HG03469 (cell line): Measurements from ENCODE around the gene KLK8.
"Not testable (repeated sequence)": the region's sequence is repeated elsewhere in the genome, so short reads cannot be mapped to it uniquely, and the experiment has no call there.

Experiments
- ATAC-seq: cut with Tn5 transposase; IDR thresholded peaks from one replicate; pipeline ENCODE4 v1.9.1; 2021; ENCODE audit warnings: mild to moderate bottlenecking, moderate library complexity, moderate number of reproducible peaks; ENCODE audit not compliant: unreplicated experiment

KLK8 gene

GRCh38 chr19:50984416-50984815 lies 17.0 kb downstream of the KLK8 start:
- not testable (repeated sequence) for ATAC-seq

- no peak for ATAC-seq
These were observed 17.6 kb downstream of the KLK8 start, which contains the start of gene KLK7 for GRCh38 chr19:50983625-50984292. KLK7 (minus strand) TSS chr19:50983917; CDS start chr19:50982399, 1,518 bp downstream.

DNA sequence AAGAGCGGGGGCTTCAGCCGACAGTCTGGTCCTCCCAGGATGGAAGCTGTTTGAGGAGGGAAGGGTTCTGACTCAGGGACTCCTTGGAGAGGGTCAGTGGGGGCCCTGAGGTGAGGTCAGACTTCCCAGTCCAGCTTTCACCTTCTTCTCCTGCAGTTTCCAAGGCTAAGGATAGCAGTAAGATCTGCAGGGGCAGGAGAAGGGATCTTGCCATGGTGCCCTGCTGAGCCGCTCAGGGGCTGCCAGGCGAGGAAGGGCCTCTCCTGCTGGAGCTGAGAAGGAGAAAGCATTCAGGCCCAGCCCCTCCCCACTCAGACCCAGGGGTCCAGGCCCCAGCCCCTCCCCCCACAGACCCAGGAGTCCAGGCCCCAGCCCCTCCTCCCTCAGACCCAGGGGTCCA lies 19.2 kb downstream of the KLK8 start:
- no peak for ATAC-seq

DNA sequence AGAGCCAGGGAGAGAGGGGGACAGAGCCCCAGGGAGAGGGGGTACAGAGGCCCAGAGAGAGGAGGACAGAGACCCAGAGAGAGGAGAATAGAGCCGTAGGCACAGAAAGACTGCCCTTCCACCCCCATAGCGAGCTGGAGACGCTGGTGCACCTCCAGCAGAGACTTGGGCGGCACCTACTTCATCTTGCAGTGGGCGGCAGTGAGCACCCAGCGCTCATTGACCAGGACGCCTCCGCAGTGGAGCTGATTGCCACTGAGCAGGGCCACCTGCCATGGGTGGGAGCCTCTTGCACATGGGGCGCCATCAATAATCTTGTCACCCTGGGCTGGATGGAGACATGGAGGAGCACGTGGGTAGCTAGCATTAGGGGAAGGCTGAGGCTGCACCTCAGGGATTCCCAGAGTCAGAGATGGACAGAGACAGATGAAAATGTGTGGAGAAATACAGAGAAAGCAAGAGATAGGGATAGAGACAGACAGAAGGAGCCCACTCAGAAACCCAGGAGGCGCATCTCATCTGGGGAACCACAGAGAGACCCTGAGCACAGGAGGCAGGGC lies 19.7 kb downstream of the KLK8 start:
- ATAC-seq: no peak

GRCh38 chr19:50980208-50980607 lies 21.2 kb downstream of the KLK8 start:
- ATAC-seq: no peak

DNA sequence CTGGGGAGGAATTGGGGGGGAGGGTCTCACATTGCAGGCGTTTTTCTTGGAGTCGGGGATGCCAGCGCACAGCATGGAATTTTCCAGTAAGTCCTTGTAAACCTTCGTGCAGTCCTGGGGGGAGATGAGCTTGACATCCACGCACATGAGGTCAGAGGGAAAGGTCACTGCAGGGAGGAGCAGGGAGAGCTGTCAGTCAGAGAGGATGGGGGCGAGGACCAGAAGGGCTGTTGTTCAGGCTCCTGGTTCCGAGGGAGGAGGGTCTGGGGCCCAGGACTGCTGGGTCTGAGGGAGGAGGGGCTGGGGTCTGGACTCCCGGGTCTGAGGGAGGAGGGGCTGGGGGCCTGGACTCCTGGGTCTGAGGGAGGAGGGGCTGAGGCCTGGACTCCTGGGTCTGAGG lies 21.6 kb downstream of the KLK8 start:
- ATAC-seq: no peak

DNA sequence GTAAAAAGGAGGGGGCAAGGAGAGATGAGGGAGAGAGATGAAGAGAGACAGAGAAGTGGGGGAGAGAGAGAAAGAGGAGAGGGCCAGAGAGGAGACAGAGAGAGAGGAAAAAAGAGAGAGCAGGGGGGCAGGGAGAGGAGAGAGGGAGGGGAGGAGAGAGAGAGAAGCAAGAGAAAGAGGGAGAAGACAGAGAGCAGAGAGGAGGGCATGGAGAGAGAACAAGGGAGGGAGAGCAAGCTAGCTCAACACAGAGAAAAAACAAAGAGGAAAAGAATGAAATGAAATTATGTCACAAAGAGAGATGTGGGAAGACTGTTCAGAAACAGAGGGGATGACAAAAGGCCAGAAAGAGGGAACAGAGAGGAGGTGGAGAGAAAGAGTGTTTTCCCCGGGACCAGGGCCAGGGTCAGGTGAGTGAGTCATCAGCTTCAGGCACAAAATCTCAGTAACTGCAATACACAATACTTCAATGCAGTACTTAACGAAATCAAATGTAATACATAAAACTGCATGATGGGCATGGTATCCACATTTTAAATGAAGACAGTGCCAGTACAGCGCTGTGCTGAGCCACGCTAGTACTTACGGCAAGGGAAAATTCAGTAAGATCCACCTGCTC lies 22.5 kb downstream of the KLK8 start:
- no peak for ATAC-seq

DNA sequence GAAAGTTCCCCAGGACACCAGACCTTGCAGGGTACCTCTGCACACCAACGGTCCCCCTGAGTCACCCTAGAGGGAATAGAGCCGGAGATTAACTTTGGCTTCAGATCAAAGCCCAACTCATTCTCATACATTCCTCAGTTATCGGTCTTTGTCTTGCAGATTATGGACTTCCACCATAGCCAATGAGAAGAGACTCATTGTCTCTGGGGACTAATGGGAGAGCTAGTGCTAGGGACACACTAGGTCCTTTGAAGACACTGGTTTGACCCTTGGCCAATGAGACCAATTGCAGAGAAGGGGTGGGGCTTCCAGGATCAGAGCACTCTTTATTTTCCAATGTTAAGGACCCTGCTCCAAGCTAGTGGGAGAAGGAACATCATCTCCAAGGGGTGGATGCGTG lies 23.8 kb downstream of the KLK8 start:
- ATAC-seq: no peak

DNA sequence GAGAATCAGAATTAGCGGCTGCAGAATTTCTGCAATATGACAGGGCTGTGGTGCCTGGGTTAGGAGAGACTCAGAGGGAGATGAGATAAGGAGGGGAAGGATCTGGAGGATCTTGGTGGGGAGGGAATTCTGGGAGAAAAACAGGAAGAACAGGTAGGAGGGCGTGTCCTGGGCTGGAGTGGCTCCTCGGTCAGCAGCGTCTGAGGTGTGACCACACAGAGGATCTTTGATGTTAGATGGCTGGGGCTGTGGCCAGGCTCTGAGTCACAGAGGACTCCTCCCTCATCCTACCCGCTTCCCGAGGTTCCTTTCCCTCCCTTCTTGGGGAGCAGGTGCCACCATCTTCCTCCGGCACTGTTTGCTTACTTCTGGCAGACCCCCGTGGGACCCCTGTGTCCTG lies 25.6 kb downstream of the KLK8 start:
- no peak for ATAC-seq

DNA sequence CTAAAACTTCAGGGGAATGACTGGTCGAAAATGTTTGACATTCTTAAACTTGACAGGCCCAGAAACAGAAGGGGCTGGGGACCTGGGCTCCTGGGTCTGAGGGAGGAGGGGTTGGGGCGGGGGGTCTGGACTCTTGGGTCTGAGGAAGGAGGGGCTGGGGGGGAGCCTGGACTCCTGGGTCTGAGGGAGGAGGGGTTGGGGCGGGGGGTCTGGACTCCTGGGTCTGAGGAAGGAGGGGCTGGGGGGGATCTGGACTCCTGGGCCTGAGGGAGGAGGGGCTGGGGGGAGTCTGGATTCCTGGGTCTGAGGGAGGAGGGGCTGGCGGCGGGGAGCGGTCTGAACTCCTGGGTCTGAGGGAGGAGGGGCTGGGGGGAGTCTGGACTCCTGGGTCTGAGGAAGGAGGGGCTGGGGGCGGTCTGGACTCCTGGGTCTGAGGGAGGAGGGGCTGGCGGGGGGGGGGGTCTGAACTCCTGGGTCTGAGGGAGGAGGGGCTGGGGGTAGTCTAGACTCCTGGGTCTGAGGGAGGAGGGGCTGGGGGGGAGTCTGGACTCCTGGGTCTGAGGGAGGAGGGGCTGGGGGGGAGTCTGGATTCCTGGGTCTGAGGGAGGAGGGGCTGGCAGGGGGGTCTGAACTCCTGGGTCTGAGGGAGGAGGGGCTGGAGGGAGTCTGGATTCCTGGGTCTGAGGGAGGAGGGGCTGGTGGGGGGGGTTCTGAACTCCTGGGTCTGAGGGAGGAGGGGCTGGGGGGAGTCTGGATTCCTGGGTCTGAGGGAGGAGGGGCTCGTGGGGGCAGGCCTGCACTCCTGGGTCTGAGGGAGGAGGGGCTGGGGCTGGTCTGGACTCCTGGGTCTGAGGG lies 26.5 kb downstream of the KLK8 start:
- ATAC-seq: no peak

DNA sequence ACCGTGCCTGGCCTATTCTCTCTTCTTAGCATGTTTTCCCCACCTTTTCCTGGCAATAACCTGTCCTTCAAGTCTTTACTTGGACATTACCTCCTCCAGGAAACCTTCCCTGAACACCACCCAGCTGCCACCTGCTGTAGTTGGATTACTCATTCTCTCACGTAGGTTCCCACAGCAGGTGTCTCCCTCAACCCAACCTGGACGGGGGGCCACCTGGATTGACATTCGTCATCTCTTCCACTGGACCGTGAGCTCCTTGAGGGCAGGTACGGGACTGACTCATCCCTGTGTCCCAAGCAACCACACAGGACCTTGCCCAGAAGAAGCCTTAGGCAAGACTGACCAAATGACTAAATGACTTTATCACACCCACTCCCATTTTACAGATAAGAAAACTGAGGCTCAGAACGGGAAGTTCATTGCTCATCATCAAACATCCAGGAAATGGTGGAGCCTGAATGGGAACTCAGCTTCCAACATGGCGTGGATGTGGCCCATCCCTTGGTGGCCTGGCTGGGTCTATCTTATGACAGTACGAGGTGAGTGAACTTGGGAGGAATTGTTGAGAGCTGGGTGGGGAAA lies 28.5 kb downstream of the KLK8 start:
- no peak for ATAC-seq

GRCh38 chr19:50969810-50970209 lies 31.6 kb downstream of the KLK8 start:
- not testable (repeated sequence) for ATAC-seq

DNA sequence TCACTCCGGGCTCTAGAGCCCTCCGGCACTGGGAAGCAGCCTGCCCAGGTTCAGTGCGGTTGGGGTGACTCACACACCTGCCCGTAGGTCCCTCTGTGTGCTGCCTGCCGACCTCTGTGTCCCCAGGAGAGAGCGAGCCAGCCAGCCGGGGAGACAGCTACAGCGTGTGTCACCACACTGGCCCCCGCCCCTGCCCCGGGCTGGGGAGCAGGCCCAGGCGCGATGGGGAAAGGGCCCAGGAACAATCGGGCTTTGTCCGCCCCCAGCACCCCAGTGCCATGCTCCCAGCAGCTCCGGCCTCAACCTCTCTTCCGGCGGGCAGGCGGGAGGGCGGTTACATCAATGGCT lies 32.0 kb downstream of the KLK8 start, which contains the start of gene KLK6:
Gene KLK6 (minus strand): TSS at position 179 of the 348 bp plus-strand sequence. CDS start 1,487 bp downstream, outside the sequence.
- ATAC-seq: no peak

- no peak for ATAC-seq
These were observed 32.5 kb downstream of the KLK8 start for GRCh38 chr19:50968716-50969412.

DNA sequence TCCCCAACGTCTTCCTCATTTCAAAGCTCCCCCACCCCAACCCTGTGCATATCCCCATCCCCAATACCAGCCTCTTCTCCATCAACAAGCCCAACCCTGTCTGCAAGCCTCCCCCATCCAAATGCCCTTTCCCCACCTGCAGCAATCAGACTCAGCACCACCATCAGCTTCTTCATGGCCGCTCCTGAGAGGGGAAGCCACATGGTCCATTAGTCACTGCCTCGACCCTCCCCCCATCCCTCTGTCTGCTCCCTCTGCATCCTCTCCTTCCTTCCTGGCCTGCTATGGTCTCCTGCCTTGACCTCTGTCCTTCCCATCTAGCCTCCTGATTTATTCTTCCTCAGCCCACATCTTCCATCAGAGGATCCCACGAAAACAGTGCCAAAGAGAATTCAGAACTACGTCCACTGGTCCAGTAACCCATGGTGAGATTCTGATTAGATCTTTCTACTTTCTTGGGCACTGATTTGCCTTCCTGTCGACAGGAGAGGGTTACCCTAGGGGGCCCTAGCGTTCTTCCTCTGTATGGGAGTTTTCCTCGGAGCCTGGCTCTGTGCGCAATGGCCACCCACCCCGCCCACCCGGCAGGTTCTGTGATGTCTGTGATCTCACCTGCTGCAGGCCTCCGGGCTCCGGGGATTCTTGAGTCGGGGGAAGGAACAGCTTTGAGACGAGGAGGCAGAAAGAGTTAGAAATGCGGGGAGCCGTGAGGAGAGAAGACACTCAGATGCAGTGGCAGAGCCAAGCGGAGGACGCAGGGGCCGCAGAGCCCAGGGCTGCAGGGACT lies 33.3 kb downstream of the KLK8 start:
- no peak for ATAC-seq

- ATAC-seq: no peak
These were observed 37.1 kb downstream of the KLK8 start for GRCh38 chr19:50964266-50964665.

DNA sequence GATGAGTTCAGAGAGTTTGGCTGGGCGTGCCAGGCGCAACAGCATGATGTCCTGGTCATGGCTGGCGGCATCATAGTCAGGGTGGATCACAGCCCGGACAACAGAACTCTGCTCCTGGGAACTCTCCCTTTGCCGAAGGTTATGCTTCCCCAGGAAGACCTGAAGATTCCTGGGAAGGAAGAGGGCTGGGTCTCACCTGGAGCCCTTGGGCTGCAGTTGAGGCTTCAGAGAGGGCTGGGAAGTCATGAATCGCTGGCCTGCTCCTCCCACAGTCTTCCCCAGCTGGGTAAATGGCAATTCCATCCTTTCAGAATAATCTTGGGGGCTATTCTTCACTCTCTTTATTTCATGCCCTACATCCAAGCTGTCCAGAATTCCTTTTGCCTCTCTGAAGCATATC lies 38.0 kb downstream of the KLK8 start:
- ATAC-seq: no peak

GRCh38 chr19:50962245-50962644 lies 39.2 kb downstream of the KLK8 start:
- ATAC-seq: no peak

GRCh38 chr19:50959731-50960500 lies 41.5 kb downstream of the KLK8 start:
- no peak for ATAC-seq
